Activated CD8-positive, alpha-beta T cell treated with anti-CD3 and anti-CD28 coated beads for 36 hours (primary cell): Measurements from ENCODE around the gene PCBP4. TPM values are rescaled to one million over a fixed set of nuclear protein-coding genes. Genes with fewer than 3 reads are reported as not detected.
"Not testable (repeated sequence)": the region's sequence is repeated elsewhere in the genome, so short reads cannot be mapped to it uniquely, and the experiment has no call there.

Experiments used
- ATAC-seq: fragments of 200-7000 bp; cut with Tn5 transposase; one replicate; pipeline ENCODE4 v1.10.0; 2021; ENCODE audit warnings: mild to moderate bottlenecking, moderate library complexity
- CTCF ChIA-PET: fragments of 350-600 bp; sonication (Branson Sonifier 250); formaldehyde crosslinking; loops from one replicate; lab custom pipeline; 2021; ENCODE audit warnings: antibody characterized with exemption; lab: Charles Lee
- POLR2A ChIA-PET: fragments of 350-600 bp; sonication (Branson Sonifier 250); formaldehyde crosslinking; loops from one replicate; lab custom pipeline; 2021; ENCODE audit warnings: antibody characterized with exemption; lab: Charles Lee
- DNase-seq: peaks from one replicate; pipeline ENCODE4 v3.0.0-alpha.2; 2020
- H3K27ac Mint-ChIP-seq: one replicate; pipeline ENCODE4 v1.8.0; 2021; ENCODE audit warnings: mild to moderate bottlenecking, mixed read lengths
- H3K27me3 Mint-ChIP-seq: one replicate; pipeline ENCODE4 v1.8.0; 2021; ENCODE audit warnings: mixed read lengths
- H3K36me3 Mint-ChIP-seq: one replicate; pipeline ENCODE4 v1.8.0; 2021; ENCODE audit warnings: low read depth, mixed read lengths
- H3K4me1 Mint-ChIP-seq: one replicate; pipeline ENCODE4 v1.8.0; 2021; ENCODE audit warnings: low read depth, mixed read lengths
- H3K4me3 Mint-ChIP-seq: one replicate; pipeline ENCODE4 v1.8.0; 2021; ENCODE audit warnings: mild to moderate bottlenecking, moderate library complexity, mixed read lengths
- H3K9me3 Mint-ChIP-seq: one replicate; pipeline ENCODE4 v1.8.0; 2021; ENCODE audit warnings: mixed read lengths
- CTCF ChIP-seq: fragments of 200-600 bp; IDR thresholded peaks from one replicate; pipeline ENCODE4 v1.8.0; 2022; ENCODE audit warnings: antibody characterized with exemption, mild to moderate bottlenecking
- intact Hi-C: fragments of 100-400 bp; cut with micrococcal nuclease; formaldehyde crosslinking; loops from one replicate; pipeline ENCODE4 v1.10.0; 2022
- total RNA-seq, 2 experiments: library from RNA; stranded (reverse); gene quantifications; one replicate each; pipeline ENCODE4 v1.2.3, GENCODE V29; 2021

The PCBP4 gene
- total RNA-seq, 2 experiments from 2014 or later: 8.4 to 9.6 TPM

DNA sequence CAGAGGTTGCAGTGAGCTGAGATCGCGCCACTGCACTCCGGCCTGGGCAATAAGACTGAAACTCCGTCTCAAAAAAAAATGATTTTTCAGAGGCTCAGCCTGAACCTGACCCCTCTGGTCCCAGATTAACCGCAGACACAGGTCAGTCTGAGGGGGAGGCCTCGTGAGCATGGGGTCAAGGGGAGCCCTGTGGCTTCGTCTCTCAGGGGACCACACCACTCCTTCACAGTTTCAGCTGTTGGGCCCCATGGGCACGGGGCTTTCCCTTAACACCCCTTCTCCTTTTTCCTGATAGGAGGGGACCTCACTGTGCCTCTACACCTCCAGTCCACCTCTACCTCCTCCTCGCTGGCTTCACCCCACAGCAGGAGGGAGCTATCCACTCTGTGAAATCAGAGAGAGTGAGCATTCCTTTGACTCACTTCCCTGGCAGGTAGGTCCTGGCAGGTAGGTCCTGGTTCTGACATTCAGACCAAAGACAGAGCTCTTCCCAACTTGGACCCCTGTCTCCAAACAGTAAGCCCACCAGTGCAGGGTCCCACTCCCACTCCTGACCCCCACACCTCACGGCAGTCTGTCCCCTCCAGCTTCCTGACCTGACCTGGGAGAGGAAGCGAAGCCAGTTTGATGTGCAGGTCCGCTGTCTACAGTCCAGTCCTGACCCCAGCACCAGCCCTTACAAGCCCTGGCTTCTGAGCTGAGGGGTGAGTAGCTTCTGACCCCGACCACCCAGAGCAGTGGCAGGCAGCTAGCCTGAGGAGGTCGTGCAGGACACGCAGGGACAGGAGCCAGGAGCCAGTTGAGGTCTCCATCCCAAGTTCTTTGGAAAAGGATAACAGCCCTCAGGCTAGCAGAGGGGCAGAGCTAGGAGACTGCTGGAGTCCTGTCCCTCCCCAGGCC lies 34.5 kb downstream of the PCBP4 start:
- no peaks in the 10 kb centered on the region for H3K9me3 Mint-ChIP-seq

DNA sequence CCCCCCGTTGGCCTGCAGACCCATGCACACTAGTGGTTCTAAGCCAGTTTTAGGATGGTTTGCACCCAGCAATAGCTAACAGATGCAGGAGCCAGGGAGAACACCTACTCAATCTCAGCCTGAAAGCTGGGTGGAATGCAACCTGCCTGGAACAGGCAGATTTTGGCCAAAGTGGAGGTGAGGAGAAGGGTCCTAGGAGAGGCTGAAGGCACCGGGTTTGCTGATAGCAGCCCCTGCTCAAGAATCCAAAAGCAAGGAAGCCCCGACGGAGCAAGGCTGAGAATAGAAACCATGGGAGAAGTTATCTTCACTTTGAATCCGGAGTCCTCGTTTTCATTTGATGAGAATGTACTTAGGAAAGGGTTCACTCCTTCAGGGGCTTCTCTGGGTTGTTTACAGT lies 35.5 kb downstream of the PCBP4 start:
- no peak for TF ChIP-seq CTCF
- H3K27me3 Mint-ChIP-seq: no peaks in the 10 kb centered on the region
- ATAC-seq (no peak), DNase-seq (no peak)
- H3K4me3 Mint-ChIP-seq: no peak overlapping the region
- intact Hi-C loops: no loop called here
- CTCF ChIA-PET: no interaction called here
- H3K9me3 Mint-ChIP-seq: no peaks in the 10 kb centered on the region
- peaks cover 25% of the 10 kb centered on the region for H3K36me3 Mint-ChIP-seq
- H3K4me1 Mint-ChIP-seq: no peaks in the 10 kb centered on the region
- POLR2A ChIA-PET: interaction anchor here (0.7 kb wide), 1 partner anchor 10 kb away, joined by 4 read pairs; the partner anchor contains the start of gene RRP9
- no peak overlapping the region for H3K27ac Mint-ChIP-seq

More for the DNA sequence above, 34.5 kb downstream of the PCBP4 start:
- intact Hi-C loops: no loop called here
- ATAC-seq (no peak), DNase-seq (no peak)
- peaks cover 34% of the 10 kb centered on the region for H3K36me3 Mint-ChIP-seq
- CTCF ChIA-PET: interaction anchor here (1.9 kb wide), 1 partner anchor 9 kb away, joined by 10 read pairs; the partner anchor contains the start of gene RRP9
- TF ChIP-seq CTCF: no peak
- POLR2A ChIA-PET: interaction anchor here (0.8 to 1.8 kb wide), 3 partner anchors 9 to 22 kb away, joined by 3 to 7 read pairs (median 4); partner anchors contain the start of gene RRP9
- no peaks in the 10 kb centered on the region for H3K4me1 Mint-ChIP-seq
- no peak overlapping the region for H3K4me3 Mint-ChIP-seq
- H3K27me3 Mint-ChIP-seq: no peaks in the 10 kb centered on the region
- no peak overlapping the region for H3K27ac Mint-ChIP-seq

DNA sequence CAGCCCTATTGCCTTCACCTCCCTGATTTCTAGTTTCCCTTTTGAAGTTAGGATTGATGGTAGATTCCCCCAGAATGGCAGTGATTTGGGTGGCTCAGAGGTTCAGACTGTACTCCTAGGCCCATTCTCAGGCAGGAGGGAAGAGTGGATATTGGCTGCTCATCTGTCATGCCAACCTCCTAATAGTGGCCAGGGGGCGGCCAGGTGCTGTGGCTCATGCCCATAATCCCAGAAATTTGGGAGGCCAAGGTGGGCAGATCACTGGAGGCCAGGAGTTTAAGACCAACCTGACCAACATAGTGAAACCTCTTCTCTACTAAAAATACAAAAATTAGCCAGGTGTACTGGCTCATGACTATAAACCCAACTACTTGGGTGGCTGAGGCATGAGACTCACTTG lies 36.8 kb downstream of the PCBP4 start:
- H3K27ac Mint-ChIP-seq: no peak overlapping the region
- intact Hi-C loops: no loop called here
- H3K27me3 Mint-ChIP-seq: no peaks in the 10 kb centered on the region
- H3K4me3 Mint-ChIP-seq: no peak overlapping the region
- ATAC-seq: no peak
- ChIA-PET CTCF (no interaction called here), POLR2A (no interaction called here)
- no peaks in the 10 kb centered on the region for H3K9me3 Mint-ChIP-seq
- H3K4me1 Mint-ChIP-seq: no peaks in the 10 kb centered on the region
- DNase-seq: no peak
- no peak for TF ChIP-seq CTCF
- peaks cover 19% of the 10 kb centered on the region for H3K36me3 Mint-ChIP-seq

DNA sequence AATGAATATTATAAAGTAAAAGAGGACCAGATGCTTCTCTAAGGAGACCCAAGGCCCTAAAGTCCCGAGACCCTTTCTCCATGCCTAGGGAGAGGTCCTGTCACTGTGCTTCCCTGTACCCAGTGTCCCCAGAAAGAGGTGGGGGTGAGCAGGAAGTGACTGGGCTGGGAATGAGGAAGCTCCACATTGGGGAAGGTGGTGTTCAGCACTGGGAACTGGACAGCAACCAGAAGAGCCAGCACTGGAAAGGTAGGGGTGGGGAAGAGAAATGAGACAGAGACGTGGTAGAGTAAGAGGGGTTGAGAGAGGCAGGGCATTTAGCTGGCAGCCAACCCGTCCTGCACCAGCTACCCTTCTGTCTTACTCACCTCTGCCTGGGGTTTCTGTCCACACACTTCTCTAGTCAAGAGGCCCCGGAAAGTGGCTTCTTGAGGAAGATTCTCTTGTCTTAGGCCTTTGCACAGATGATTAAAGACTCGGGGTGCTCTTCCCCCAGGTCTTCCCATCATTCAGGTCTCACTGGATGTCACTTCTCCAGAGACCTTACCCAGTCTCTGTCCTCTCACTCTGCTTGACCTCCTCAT lies 37.7 kb downstream of the PCBP4 start:
- CTCF ChIA-PET: no interaction called here
- ATAC-seq (no peak), DNase-seq (no peak)
- no peak overlapping the region for H3K27ac Mint-ChIP-seq
- H3K27me3 Mint-ChIP-seq: no peaks in the 10 kb centered on the region
- no peaks in the 10 kb centered on the region for H3K4me1 Mint-ChIP-seq
- intact Hi-C loops: no loop called here
- no peaks in the 10 kb centered on the region for H3K9me3 Mint-ChIP-seq
- H3K36me3 Mint-ChIP-seq: peaks cover 16% of the 10 kb centered on the region
- H3K4me3 Mint-ChIP-seq: no peak overlapping the region
- TF ChIP-seq CTCF: no peak
- POLR2A ChIA-PET: interaction anchor here (0.8 kb wide), 1 partner anchor 36 kb away, joined by 3 read pairs; no protein-coding TSS in a partner anchor

- H3K27me3 Mint-ChIP-seq, CTCF ChIA-PET, H3K4me1 Mint-ChIP-seq, ATAC-seq, DNase-seq, H3K27ac Mint-ChIP-seq, intact Hi-C loops, H3K4me3 Mint-ChIP-seq, H3K9me3 Mint-ChIP-seq: not testable (repeated sequence)
- POLR2A ChIA-PET: interaction anchor here (0.8 kb wide), 1 partner anchor 36 kb away, joined by 3 read pairs; no protein-coding TSS in a partner anchor
- peaks cover 11% of the 10 kb centered on the region for H3K36me3 Mint-ChIP-seq
These were observed 38.3 kb downstream of the PCBP4 start for GRCh38 chr3:51928981-51929380.
